Cardiac fibroblast (primary cell): ENCODE measurements around the gene SOBP.

Experiments used
- DNase-seq, 2 donors: peaks; one replicate each; pipeline versions ENCODE4 v3.0.0 to v3.0.0-alpha.2; 2010; ENCODE audit warnings: low read depth in 2 of 2
- H3K4me3 ChIP-seq, 2 donors: replicated peaks in 1 of 2; 1 replicate in 1 of 2; 2 replicates in 1 of 2; pipeline ENCODE4 v1.5.1; 2011; ENCODE audit warnings: low read depth in 2 of 2, low read length in 2 of 2, mild to moderate bottlenecking in 2 of 2, moderate library complexity in 1 of 2
- TF ChIP-seq, protein P1 (sequence below): IDR thresholded peaks from one replicate; pipeline ENCODE4 v1.5.1; 2011; ENCODE audit warnings: low read depth, mild to moderate bottlenecking, low read length, inconsistent platforms

The SOBP gene

DNA sequence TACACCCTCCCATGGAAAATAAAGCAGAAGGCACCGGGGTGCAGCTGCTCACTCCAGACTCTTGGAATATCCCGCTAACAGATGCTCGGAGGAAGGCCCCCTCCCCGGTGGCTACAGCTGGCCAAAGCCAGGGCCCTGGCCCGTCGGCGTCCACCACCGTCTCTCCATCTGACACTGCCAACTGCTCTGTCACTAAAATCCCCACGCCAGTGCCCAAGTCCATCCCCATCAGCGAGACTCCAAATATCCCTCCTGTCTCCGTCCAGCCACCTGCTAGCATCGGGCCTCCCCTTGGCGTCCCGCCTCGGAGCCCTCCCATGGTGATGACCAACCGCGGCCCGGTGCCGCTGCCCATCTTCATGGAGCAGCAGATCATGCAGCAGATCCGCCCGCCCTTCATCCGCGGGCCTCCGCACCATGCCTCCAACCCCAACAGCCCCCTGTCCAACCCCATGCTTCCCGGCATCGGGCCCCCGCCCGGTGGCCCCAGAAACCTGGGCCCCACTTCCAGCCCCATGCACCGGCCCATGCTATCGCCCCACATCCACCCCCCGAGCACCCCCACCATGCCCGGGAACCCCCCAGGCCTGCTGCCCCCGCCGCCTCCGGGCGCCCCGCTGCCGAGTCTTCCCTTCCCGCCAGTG lies 143.9 kb downstream of the SOBP start:
- no peak for DNase-seq
- no peak overlapping the region for H3K4me3 ChIP-seq
- TF ChIP-seq, protein P1, sequence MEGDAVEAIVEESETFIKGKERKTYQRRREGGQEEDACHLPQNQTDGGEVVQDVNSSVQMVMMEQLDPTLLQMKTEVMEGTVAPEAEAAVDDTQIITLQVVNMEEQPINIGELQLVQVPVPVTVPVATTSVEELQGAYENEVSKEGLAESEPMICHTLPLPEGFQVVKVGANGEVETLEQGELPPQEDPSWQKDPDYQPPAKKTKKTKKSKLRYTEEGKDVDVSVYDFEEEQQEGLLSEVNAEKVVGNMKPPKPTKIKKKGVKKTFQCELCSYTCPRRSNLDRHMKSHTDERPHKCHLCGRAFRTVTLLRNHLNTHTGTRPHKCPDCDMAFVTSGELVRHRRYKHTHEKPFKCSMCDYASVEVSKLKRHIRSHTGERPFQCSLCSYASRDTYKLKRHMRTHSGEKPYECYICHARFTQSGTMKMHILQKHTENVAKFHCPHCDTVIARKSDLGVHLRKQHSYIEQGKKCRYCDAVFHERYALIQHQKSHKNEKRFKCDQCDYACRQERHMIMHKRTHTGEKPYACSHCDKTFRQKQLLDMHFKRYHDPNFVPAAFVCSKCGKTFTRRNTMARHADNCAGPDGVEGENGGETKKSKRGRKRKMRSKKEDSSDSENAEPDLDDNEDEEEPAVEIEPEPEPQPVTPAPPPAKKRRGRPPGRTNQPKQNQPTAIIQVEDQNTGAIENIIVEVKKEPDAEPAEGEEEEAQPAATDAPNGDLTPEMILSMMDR: no peak

DNA sequence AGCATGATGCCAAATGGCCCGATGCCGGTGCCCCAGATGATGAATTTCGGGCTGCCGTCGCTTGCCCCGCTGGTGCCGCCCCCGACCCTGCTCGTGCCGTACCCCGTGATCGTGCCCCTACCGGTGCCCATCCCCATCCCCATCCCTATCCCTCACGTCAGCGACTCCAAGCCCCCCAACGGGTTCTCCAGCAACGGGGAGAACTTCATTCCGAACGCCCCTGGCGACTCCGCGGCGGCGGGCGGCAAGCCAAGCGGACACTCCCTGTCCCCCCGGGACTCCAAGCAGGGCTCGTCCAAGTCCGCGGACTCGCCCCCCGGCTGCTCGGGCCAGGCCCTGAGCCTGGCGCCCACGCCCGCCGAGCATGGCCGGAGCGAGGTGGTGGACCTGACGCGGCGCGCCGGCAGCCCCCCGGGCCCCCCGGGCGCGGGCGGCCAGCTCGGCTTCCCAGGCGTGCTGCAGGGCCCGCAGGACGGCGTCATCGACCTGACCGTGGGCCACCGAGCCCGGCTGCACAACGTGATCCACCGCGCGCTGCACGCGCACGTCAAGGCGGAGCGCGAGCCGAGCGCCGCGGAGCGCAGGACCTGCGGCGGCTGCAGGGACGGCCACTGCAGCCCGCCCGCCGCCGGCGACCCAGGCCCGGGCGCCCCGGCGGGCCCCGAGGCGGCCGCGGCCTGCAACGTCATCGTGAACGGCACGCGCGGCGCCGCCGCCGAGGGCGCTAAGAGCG lies 144.6 kb downstream of the SOBP start:
- no peak for DNase-seq

DNA sequence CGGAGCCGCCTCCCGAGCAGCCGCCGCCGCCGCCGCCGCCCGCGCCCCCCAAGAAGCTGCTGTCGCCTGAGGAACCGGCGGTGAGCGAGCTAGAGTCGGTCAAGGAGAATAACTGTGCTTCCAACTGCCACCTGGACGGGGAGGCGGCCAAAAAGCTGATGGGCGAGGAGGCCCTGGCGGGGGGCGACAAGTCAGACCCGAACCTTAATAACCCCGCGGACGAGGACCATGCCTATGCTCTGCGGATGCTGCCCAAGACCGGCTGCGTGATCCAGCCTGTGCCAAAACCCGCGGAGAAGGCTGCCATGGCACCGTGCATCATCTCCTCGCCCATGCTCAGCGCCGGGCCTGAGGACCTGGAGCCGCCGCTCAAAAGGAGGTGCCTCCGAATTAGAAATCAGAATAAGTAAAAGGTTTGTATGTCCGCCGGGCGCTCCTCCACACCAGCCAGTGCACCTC lies 145.2 kb downstream of the SOBP start:
- H3K4me3 ChIP-seq: no peak overlapping the region
- no peak for DNase-seq
- TF ChIP-seq, protein P1: no peak

More for the DNA sequence above, 144.6 kb downstream of the SOBP start:
- TF ChIP-seq, protein P1: no peak
- no peak overlapping the region for H3K4me3 ChIP-seq

DNA sequence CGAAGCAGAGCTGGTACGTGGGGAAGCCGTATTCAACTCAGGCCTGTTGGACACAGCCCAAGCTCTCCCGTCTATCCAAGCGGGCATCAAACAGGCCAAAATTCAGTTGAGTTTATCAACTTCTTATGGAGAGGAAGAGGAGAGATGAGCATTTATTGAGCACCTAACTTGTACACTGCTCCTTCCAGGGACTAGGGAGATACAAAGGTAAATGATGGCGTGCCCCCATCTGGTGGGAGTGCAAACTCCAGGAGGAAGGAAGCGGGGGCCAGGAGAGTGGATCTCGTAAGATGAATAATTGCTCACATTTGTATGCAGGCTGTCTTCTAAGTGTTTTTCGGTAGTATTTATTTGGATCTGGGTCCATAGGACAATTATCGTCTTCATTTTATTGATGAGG lies 146.6 kb downstream of the SOBP start:
- TF ChIP-seq, protein P1: no peak
- DNase-seq: no peak
- no peak overlapping the region for H3K4me3 ChIP-seq

DNA sequence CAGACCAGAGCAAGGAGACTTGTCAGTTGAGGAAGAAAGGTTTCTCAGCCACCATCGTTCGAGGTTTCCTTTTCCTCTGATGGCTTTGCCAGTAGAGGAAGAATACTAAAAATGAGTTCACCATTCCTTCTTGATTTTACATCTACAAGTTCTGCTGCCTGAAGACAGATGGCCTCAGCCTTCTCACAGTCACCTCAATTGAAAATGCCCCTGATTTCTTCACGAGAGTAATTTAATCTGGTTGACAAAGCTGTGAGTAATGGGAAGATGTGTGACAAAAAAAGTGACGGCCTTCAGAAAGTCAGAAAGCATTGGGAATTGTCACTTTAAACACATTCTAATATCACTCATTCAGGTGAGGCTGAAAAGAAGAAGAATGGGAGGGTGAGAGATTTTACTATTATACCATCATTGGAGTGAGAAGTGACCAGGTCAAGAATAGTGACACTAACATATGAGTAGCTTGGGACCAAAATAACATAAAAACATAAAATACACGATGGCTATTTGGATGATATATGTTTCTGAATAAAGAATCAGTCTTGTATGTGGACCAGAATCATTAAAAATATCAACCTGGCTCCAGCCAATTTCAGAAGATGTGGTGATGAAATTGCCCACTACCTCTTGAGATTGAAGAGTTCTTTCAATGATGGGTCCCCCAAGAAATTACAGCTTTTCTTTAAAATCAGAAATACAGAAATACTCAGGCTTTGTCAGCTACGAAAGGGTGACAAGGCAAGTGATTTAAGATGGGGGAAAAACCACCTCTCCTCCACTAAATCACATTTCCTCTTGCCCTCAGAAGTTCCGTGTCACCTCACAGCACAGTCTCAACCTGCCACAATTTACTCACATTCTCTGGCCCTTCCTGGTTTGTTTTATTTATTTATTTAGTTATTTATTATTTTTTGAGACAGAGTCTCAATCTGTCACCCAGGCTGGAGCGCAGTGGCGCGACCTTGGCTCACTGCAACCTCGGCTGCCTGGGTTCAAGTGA lies 147.7 kb downstream of the SOBP start:
- DNase-seq: no peak
- H3K4me3 ChIP-seq: no peak overlapping the region
- TF ChIP-seq, protein P1: no peak

DNA sequence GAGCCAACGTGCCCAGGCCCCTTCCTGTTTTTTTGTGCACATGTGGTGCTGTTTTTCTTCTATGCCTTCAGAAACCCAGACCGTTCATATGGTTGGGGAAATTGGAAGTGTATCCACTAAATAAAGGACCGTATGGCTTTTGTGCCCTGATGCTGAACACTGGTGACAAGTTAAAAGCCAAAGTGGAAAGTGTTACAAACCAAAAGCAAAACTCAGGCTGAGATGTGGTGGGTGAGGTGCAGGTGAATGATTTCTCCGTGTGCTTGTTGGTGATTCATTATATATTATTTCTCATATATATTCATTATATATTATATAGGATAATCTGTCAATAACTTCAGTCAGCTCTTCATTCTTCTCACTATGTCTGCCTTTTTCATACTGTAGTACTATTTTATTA lies 148.6 kb downstream of the SOBP start:
- H3K4me3 ChIP-seq: no peak overlapping the region
- TF ChIP-seq, protein P1: no peak
- no peak for DNase-seq
